HFF-Myc (cell line): ENCODE data around the gene OR52B4.
"Not testable (repeated sequence)": the region's sequence is repeated elsewhere in the genome, so short reads cannot be mapped to it uniquely, and the experiment has no call there.

Source experiments
- DNase-seq: peaks from one replicate; pipeline ENCODE4 v3.0.0-alpha.2; 2011; ENCODE audit warnings: low read depth; ENCODE audit errors: extremely low read depth
- H3K4me3 ChIP-seq: replicated peaks from 2 replicates; pipeline ENCODE4 v1.5.1; 2011; ENCODE audit warnings: low read depth, mild to moderate bottlenecking, control low read depth, low read length
- TF ChIP-seq, protein P1 (sequence below): IDR thresholded peaks from 2 replicates; pipeline ENCODE4 v1.5.1; 2012; ENCODE audit warnings: mild to moderate bottlenecking, low read depth, low read length, control low read depth; ENCODE audit errors: missing control alignments

OR52B4 gene

GRCh38 chr11:4385978-4386740, 18.0 kb upstream of the OR52B4 start:
- TF ChIP-seq, protein P1, sequence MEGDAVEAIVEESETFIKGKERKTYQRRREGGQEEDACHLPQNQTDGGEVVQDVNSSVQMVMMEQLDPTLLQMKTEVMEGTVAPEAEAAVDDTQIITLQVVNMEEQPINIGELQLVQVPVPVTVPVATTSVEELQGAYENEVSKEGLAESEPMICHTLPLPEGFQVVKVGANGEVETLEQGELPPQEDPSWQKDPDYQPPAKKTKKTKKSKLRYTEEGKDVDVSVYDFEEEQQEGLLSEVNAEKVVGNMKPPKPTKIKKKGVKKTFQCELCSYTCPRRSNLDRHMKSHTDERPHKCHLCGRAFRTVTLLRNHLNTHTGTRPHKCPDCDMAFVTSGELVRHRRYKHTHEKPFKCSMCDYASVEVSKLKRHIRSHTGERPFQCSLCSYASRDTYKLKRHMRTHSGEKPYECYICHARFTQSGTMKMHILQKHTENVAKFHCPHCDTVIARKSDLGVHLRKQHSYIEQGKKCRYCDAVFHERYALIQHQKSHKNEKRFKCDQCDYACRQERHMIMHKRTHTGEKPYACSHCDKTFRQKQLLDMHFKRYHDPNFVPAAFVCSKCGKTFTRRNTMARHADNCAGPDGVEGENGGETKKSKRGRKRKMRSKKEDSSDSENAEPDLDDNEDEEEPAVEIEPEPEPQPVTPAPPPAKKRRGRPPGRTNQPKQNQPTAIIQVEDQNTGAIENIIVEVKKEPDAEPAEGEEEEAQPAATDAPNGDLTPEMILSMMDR = no peak
- H3K4me3 ChIP-seq = no peak overlapping the region
- DNase-seq = no peak

DNA sequence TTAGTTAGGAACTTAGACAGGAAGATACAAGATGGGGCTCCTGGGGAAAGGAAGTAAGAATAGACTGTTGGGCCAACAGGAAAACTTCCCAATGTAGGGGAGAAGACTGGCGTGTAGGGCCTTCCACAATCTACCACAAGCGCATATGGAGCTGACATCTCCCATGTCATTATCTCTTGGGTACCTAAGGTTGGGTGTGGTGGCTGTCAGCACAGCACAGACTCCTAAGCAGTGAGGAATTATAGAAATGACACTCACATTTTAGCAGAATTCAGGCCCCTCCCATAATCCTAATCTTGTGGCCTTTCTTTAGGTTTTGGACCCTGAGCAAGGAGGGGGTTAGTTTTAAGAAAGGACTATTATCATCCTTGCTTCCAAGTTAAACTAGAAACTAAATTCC, 13.7 kb upstream of the OR52B4 start:
- no peak overlapping the region for H3K4me3 ChIP-seq
- TF ChIP-seq, protein P1 = no peak
- no peak for DNase-seq

DNA sequence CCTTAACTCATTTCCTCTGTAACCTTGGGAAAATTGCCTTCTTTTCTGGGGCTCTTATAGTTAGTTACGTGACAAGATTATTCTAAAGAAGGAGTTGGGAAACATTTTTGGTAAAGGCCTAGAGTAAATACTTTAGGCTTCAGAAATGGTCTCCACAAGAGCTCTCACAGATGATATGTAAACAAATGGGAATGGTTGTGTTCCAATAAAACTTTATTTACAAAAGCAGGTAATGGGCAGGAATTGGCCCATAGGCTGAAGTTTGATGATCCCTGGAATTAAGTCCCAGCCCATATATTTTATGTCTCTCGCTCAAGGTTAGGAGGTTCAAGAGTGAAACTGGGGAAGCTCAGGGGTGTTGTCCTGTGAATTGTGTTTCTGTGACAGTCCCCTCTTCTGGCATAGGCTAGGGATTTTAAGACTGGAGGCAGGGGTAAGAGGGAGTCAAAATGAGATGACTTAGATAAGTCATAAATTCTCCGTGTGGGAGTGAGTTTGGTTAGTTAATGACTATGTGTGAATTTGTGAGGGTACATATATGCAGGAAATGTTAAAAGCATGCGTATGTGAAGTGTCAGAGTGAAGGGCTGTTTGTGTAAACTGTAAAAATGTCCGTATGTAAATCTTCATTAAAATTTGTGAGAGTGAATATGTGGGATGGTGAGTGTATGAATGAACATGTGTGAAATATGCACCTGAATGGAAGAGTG, 7.4 kb upstream of the OR52B4 start:
- no peak overlapping the region for H3K4me3 ChIP-seq
- DNase-seq = no peak
- TF ChIP-seq, protein P1 = no peak

DNA sequence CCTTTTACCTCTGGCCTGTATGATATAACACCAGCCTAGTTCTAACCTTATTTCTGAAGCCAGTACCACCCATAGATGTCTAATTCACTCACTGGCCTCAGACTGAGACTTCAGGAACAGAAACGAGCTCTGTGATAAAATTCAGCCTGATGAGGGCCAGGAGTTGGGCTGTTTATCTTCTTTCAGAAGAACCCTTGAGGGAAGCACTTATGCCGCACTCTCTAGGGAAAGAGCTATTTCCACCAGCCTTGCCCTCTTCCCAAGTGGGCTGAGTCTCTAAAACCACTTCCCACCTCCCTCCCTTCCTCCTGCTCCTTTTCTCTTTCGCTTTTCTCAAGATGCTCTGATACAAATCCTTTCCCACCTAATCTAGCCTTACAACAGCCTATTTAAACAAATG, 2.0 kb upstream of the OR52B4 start:
- TF ChIP-seq, protein P1 = no peak
- no peak for DNase-seq
- H3K4me3 ChIP-seq = no peak overlapping the region

DNA sequence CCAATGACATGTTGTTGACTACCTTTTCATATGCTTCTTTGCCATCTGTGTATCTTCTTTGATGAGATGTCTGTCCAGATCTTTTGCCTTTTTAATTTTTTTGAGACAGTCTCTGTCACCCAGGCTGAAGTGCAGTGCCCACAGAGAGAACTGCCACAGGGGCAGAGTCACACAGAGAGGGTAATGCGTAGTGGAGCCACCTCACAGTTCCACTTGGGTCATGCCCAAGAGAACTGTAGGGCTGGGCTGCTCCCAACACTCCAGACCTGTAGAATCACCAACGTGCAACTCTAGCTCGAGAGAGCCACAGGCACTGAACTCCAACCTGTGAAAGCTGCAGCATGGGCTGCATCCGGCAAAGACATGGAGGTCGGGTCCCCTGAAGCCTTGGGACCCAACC, 20.0 kb downstream of the OR52B4 start:
- H3K4me3 ChIP-seq, DNase-seq: not testable (repeated sequence)

- H3K4me3 ChIP-seq, DNase-seq: not testable (repeated sequence)
These were observed 22.8 kb downstream of the OR52B4 start for GRCh38 chr11:4345366-4345765.

DNA sequence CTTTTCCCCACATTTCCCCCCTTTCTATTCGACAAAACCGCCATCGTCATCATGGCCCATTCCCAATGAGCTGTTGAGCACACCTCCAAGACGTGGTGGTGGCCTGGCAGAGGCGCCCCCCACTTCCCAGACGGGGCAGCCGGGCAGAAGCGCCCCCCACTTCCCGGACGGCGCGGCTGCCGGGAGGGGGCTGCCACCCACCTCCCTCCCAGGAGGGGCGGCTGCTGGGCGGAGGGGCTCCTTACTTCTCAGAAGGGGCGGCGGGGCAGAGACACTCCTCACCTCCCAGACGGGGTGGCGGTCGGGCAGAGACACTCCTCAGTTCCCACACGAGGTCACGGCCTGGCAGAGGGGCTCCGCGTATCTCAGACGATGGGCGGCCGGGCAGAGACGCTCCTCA, 33.8 kb downstream of the OR52B4 start:
- not testable (repeated sequence) for H3K4me3 ChIP-seq, DNase-seq
